UCSD-AML1 (cell line): Measurements from ENCODE around the gene GPHN.
"Not testable (repeated sequence)": the region's sequence is repeated elsewhere in the genome, so short reads cannot be mapped to it uniquely, and the experiment has no call there.

ENCODE experiments used
- DNase-seq: peaks from one replicate; lab custom pipeline; 2025; ENCODE audit not compliant: unreplicated experiment; lab: John Stamatoyannopoulos, UW

GPHN gene

DNA sequence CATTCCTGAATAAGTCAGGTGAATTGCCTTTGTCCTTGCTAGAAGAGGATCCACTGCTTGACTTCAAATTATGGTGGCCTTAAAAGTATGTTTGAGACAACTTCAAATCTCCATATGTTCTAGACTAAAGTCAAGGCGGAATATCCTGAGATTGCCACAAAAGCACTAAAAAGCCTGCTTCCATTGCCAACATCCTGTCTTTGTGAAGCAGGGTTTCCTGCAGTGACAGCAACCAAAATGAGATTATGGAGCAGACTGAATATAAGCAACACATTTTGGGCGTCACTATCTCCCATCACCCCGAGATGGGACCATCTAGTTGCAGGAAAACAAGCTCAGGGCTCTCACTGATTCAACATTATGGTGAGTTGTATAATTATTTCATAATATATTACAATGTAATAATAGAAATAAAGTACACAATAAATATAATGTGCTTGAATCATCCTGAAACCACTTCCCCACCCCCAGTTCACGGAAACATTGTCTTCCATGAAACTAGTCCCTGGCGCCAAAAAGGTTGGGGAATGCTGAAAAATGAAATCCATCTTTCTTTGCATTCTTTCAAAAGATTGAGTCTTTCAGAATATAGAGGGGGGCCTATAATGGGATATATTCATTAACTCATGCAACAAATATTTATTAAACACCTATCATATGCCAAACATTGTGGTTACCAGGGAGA lies 143.7 kb downstream of the GPHN start:
- DNase-seq: no peak

DNA sequence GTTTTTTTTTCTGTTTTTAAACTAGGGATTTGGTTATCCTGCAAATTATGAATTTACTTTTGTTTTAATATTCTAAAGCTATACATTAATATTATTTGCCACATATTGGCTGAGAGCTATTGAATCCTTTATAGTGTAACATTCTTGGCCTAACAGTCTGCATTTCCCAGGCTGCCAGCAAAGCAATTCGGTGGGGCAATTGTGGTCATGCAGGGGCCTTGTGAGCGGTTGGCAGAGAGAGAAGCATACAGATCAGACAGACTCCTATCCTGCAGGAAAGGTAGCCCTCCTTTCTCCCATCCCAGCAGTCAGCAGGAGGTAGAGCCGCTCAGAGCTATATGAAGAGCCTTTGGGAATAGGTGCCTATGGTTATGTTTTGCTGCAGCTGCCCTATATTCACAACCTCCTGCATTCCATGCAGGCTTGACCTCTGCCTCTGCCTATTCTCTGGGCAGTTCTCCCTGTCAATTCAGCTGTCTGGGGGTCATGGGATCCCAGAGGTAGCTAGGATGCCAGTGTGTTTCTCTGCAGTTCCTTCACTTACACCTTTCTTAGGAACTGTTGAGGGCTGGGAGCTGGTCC lies 144.7 kb downstream of the GPHN start:
- no peak for DNase-seq

DNA sequence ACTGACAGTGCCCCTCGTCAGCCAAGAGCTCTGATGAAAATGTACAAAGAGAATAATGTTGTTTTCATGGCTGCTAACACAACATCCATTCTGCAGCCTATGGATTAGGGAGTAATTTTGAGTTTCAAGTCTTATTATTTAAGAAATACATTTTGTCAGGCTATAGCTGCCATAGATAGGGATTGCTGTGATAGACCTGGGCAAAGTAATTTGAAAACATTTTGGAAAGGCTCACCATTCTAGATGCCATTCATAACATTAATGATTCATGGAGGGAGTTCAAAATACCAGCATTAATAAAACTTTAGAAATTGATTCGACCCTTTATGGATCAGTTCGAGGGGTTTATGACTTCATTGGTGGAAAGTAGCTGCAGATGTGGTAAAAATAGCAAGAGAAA lies 149.8 kb downstream of the GPHN start:
- DNase-seq: no peak

DNA sequence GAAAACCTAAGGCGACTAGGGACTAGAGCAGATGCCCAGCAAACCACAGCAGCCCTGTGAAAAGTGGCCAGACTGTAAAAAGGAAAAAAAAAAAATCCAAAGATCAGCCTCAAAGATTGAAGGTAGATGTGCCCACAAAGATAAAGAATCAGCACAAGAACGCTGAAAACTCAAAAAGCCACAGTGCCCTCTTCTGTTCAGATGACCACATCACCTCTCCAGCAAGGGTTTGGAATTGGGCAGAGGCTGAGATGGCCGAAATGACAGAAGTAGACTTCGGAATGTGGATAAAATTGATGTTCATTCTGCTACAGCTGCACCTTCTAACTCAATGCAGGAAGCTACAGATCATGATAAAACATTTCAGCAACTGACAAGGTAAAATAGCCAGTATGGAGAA lies 154.4 kb downstream of the GPHN start:
- DNase-seq: no peak

DNA sequence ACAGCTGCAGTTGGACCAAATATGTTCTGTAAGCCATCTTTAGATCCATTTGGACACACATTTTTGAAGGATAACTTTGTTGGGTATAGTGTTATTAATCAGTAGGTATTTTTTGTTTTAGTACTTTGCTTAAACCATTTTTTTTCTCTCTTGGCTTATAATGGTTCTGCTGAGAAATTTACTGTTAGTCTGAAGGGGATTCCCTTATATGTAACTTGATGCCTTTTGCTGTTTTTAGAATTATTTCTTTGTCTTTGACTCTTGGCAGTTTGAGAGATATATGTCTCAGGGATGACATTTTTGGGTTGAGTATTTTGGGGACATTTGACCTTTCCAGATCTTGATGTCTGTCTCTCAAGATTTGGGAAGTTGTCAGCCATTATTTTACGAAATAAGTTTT lies 169.8 kb downstream of the GPHN start:
- no peak for DNase-seq

DNA sequence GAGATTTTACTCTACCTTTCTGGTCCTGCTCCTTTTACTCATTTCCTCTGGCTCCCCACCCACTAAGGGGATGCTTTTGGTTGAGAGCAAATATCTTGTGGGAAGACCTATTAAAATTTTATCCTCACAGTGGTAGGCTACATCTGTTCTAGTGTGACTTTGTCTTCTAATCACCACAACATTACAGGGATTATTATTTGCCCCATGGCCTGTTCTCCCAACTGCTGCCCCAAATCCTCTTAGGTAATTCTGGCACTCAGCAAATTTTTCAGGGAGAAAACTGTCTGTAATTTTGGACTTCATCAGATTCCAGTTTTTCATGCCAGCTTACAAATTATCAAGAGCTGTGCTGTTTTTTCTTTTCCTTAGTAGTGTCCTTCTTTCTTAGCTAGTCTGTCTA lies 172.3 kb downstream of the GPHN start:
- no peak for DNase-seq

DNA sequence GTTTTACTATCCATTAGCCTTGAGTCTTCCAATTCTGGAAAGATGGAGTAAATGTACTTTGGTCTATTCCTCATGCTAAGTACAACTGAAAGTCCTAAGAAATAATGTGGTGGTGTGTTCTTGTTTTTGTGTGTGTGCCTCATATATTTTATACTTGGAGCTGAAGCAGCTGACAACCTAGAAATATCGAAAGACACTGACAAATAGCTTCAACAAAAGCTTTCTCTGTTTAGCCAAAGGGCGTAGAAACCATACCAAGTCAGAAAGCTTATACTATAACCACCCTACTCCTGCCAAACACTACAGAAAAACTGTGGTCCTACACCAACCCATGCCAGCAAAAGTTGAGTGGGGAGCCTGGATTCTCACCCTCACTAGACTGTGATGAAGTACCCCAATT lies 188.4 kb downstream of the GPHN start:
- no peak for DNase-seq

DNA sequence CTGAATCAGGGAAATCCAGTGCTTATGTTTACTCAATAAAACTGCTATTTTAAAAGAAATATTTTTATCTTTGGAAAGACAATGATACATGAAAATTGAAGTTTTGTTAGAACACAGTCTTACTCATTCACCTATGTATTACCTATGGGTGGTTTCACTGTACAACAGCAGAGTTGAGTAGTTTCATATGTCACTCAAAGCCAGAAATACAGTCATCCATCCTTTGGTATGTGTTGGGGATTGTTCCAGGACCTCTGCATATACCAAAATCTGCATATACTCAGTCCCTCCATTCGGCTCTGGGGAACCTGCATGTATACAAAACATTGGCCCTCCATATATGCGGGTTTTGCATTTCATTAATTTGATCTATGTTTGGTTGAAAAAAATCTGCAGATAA lies 190.6 kb downstream of the GPHN start:
- DNase-seq: no peak

DNA sequence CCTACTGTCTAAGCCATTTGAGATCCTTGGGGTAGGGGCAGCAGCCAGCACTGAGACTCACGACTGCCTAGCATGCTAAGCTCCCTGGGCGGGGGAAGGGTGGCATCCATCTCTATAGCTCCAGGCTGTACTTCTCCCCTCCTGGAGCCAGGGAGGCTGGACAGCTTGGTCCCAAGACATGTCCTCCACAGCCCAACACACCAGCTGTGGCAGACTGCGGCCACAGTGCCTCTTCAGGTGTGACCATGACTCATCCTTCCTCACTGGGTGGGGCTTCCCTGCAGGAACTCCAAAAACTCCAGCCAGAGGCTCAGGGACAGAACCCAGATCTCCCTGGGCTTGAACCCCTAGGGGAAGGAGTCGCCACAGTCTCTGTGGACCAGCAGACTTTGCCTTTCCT lies 193.9 kb downstream of the GPHN start:
- no peak for DNase-seq

DNA sequence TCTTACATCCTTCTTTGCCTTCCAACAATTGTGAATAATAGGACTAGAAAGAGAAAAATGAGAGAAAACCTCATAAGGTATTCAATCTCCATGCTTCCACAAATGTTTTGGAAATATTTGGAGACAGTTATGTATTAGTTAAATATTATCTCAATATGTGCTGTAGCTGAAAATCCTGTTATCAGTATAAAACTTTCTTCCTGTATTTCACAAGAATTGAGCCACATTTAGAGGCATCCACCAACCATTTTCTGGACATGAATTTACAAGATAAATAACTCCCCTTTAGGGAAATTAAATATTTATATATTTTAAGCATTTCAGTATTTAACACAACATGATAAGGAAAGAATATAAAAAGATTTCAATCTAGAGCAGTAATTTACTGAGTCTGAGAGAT lies 200.3 kb downstream of the GPHN start:
- no peak for DNase-seq

DNA sequence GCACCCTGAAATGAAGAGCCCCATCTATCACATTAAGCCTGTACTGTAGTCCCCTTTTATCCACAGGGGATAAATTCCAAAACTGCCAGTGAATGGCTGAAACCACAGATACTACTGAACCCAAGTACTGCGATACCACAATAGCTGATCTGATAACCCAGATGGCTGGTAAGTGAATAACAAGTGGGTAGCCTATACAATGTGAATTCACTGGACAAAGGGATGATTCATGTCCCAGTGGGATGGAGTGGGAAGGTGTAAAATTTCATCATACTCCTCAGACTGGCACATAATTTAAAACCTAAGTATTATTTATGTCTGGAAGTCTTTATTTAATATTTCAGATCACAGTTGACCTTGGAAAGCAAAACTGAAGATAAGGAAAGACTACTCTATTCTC lies 201.3 kb downstream of the GPHN start:
- no peak for DNase-seq

DNA sequence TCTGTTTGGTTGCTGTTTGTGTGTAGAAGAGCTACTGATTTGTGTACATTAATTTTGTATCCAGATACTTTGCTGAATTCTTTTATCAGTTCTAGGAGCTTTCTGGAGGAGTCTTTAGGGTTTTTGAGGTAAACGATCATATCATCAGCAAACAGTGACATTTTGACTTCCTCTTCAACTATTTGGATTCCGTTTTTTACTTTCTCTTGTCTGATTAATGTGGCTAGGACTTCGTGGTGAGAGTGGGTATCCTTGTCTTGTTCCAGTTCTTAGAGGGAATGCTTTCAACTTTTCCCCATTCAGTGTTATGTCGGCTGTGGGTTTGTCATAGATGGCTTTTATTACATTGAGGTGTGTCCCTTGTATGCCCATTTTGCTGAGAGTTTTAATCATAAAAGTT lies 206.3 kb downstream of the GPHN start:
- not testable (repeated sequence) for DNase-seq

DNA sequence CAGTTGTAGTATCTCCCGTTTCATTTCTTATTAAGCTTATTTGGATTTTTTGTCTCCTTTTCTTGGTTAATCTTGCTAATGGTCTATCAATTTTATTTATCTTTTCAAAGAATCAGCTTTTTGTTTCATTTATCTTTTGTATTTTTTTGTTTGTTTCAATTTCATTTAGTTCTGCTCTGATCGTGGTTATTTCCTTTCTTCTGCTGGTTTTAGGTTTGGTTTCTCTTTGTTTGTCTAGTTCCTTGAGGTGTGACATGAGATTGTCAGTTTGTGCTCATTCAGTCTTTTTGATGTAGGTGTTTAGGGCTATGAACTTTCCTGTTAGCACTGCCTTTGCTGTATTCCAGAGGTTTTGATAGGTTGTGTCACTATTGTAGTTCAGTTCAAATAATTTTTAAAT lies 207.4 kb downstream of the GPHN start:
- not testable (repeated sequence) for DNase-seq

DNA sequence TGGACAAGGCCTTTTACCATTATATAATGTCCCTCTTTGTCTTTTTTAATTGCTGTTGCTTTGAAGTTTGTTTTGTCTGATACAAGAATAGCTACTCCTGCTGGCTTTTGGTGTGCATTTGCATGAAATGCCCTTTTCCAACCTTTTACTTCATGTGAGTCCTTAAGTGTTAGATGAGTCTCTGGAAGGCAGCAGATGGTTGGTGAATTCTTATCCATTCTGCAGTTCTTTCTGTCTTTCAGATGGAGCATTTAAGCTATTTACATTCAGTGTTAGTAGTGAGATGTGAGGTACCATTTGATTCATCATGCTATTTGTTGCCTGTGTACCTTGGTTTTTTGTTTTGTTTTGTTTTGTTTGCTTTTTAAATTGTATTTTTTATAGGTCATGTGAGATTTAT lies 208.3 kb downstream of the GPHN start:
- DNase-seq: no peak

DNA sequence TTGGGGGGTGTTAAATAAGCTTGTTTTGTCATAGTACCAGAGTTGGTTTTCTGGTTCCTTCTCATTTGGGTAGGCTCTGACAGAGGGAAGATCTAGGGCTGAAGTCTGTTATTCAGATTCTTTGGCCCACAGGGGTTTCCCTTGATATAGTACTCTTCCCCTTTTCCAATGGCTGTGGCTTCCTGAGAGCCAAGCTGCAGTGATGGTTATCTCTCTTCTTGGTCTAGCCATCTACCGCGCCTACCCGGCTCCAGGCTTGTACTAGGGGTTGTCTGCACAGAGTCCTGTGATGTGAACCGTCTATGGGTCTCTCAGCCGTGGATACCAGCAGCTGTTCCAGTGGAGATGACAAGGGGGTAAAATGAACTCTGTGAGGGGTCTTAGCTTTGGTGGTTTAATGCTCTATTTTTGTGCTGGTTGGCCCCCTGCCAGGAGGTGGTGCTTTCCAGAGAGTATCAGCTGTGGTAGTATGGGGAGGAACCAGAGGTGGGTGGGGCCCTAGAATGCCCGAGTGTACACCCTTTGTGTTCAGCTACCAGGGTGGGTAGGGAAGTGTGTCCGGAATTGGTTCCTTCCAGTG lies 209.7 kb downstream of the GPHN start:
- DNase-seq: peak; percentile 62

DNA sequence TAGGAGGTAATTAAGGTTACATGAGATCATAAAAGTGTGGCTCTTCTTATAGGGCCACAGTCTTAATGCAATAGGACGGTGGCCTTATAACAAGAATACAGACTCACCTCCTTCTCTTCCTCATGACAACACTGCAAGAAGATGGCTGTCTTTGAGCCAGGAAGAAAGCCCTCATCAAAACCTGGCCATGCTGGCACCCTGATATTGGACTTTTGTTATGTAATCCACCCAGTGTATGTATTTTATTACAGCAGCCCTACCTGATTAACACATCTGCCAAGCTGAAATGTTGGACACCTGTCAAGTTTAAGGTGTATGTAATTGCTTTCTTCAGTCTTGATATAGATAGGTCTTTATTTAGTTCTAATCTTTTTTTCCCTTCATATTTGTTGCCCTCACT lies 217.0 kb downstream of the GPHN start:
- no peak for DNase-seq

DNA sequence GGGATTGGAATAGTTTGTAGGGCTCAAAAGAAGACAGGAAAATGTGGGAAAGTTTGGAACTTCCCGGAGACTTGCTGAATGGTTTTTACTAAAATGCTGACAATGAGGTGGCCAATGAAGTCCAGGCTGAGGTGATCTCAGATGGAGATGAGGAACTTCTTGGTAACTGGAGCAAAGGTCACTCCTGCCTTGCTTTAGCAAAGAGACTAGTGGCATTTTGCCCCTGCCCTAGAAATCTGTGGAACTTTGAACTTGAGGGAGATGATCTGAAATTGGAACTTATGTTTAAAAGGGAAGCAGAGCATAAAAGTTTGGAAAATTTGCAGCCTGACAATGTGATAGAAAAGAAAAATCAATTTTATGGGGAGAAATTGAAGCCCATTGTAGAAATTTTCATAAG lies 223.4 kb downstream of the GPHN start:
- DNase-seq: not testable (repeated sequence)

DNA sequence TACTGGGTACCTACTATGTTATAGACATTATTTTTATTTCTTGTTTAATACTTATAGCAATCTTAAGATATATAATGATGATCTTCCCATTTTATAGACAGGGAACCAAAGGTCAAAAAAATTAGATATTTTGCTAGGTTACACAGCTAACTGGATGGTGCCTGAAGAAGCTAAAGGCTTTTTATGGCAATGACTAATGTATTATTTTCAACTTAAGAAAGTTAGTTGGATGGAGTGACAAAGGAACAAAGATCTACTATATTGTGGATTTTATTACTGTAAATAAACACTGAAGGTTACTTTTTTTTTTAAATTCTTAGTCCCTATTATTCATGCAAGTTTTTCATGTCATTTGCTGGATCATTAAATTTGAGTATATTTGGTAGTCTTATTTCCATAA lies 227.9 kb downstream of the GPHN start:
- no peak for DNase-seq

DNA sequence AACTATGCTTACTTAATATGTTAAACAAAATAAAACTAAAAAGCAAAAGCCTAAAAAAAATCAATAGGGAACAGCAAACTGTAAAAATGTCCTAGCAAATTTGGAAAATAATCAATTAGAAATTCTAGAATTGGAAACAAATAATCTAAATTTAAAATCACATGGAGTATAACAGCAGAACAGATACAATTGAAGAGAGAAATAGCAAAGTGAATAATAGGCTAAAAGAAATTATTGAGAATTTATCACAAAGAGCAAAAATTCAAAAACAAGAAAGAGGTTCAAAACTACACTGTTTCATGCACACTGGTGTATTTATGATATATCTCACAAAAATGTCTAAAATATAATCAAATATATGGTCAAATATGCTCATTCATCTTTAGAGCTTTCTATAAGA lies 231.9 kb downstream of the GPHN start:
- no peak for DNase-seq

DNA sequence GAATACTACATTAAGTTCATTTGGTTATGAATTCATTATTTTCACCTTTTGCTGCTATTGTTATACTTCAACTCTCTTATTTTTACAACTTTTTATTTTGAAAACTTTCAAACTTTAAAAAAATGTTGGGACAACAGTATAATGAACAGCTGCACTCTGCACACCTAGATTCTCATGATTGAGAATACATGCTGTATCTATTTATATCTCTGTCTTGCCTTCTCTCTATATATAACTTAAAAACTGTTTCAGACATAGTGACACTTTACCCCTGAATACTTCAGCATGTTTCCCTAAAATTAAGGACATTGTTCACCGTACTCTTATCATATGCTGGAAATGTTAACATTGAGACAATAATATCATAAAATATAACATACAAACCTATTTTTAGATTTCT lies 237.1 kb downstream of the GPHN start:
- no peak for DNase-seq

DNA sequence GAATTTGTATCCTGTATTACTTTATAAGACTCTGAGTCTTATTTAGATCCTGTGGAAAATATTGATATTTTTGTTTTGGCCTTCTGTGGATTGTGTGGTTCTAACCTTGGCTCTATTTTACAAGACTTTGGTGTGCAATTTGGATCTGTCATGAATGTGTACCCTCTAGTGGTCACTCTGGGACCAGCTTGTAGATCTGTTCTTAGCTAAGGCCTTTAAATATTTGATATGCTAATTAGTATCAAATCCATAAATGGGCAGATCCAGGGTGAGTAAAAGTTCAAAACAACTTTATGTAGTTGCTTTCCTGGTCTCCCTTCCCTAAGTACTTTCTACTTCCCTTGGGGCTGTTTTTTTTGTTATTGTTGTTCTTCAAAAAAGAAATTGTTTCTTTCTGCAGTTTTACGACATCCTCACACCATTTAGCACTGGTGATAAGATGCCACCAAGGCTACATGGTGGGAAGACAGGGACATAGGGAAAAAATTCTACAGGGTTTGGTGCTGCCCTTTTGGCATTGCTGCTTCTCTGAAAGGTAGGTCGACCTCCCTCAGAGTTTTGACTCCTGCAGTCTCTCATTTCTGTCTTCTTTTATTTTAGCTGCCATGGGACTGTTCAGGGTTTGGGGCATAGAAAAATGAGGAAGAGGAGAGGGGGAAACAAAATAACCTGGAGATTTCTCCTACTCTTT lies 238.5 kb downstream of the GPHN start:
- no peak for DNase-seq

DNA sequence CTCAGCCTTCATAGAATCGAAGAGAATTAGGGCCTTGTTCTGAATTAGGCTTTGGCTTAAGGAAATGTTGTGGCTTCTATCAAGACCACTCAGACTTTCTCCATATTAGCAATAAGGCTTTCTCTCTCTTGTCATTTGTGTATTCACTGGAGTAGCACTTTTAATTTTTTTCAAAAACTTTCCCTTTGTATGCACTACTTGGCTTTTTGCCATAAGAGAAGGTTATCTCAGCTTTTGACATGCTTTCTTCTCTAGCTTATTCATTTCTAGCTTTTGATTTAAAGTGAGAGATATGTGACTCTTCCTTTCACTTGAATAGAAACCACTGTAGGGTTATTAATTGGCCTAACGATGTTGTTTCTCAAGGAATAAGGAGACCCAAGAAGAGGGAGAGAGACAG lies 244.2 kb downstream of the GPHN start:
- DNase-seq: no peak
